Measurements from ENCODE around the gene FAM163B.

FAM163B gene

DNA sequence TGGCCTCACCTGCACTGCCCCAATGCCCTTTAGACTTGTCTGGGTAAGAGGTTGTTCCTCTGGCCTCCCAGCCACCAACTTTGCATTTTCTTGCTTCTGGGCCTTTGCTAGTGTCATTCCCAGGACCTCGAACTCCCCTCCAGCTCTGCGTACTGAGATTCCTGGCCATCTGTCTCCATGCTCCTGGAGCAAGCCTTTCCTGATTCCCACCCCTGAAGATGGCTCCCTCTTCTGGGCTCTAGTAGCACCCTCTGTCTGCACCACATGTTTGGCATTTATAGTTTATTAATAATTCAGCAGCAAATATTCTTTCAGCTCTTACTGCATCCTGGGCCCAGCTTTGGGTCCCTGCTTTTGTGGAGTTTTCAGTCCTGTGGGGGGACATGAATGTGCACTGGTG lies 14.9 kb downstream of the FAM163B start:
- no peak for DNase-seq

DNA sequence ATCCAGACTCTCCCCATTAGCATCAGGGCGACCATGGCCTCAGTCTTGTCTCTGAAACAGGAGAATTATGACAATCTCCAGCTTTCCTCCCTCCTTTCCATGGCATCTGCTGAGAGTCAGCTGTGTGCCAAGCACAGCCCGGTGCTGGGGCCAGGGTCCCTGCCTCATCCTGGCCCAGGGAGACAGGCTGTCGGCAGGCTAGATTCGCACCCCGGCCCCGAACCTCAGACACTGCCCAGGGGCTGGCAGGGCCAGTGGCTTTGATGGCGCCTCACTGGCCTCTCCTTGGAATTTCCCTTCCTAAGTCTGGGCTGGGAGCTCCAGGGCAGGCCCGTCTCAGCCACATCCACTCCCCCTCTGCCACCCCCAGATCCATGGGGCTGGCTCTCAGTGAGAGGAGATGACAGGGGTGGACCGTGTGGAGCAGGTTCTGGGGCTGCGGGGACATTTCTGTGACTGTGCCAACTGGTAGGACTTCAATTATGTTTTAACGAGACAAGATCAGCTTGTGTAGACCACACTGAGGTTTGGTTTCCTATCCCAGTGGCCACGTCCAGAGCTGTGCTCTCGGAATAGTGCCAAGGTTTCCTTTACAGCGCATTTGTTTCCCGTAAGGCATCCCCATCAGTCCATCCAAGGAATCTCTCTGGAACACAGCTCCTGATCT lies 15.5 kb downstream of the FAM163B start:
- DNase-seq, result no peak

DNA sequence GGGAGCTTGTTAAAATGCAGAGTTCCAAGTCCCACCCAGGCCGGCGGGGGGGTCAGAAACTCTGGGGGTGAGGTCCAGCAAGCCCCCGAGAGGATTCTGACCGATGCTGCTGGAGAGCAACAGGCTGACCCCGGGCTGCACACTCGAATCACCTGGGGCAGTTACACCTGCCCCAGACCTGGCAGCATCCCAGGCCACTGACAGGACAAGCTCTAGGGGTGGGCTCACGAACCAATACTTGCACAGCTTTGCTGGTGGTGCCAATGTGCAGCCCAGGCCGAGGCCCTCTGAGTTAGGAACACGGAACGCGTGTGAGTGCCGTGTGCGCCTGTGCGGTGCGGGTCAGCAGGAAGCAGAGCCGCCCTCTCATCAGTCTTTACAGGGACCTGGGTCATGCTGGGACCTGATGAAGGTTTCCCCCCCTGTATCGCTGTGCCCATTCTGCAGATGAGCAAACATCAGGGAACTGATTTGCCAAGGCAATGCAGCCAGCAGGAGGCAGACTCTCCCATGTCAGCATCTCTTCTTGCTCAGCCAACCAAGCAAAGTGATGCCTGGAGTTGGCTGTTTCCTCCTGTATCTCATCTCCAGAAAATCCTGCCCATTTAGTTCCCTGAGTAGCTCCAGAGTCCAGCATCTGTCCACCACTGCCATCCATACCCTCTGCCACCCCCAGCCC lies 16.3 kb downstream of the FAM163B start:
- DNase-seq, result no peak

DNA sequence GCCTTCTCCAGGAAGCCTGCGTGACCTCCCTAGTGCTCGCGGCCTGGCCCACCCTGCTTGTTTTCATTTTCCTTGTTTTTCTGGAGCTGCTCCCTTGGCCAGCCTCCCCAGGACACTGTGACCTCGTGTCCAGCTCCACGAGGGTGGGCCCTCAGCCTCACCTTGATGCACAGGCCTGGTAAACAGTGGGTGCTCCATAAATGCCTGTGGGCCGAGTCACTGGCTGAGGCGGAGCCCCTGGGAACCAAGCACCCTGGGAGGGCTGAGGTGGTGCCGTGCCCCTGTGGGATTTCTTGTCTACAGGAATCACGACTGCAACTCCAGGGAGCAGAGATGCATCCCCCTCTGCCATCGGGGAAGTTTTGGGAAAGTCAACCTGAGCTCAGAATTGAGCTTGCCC lies 17.2 kb downstream of the FAM163B start:
- DNase-seq, result no peak

DNA sequence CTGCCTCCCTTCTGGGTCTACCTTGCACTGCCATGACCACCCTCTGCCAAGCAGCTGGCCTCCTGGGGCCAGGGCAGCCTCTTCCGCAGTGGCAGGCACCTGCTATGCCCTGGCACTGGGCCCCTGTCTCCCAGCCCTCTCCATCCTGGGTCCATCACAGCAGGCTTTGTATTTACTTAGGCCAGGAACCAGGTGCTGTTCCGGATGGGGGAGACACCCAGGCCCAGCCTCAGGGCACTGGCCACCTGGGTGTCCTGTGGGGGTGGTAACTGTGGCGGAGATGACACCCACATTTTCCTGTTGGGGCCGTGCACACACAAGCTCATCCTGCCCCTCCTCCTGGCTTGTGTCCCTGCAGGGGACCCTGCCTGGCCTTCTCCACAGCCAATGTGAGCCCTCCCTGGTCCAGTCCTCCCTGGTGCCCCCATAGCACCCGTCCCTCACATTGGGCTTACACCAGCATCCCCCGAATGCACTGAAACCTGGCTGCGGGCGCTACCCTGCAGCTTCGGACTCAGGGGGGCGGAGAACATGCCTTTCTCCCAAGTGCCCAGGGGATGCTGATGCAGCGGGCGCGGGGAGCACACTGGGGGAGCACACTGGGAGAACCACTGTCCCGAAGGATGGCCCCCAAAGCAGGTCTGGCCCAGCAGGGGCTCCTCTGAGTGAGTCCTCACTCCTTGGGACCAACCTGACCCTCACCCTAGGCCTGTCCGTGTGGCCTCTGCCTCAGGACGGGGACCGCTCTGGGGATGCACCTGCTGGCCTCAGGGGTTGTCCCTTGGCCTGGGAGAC lies 17.9 kb downstream of the FAM163B start:
- DNase-seq, result peak; percentile 45

DNA sequence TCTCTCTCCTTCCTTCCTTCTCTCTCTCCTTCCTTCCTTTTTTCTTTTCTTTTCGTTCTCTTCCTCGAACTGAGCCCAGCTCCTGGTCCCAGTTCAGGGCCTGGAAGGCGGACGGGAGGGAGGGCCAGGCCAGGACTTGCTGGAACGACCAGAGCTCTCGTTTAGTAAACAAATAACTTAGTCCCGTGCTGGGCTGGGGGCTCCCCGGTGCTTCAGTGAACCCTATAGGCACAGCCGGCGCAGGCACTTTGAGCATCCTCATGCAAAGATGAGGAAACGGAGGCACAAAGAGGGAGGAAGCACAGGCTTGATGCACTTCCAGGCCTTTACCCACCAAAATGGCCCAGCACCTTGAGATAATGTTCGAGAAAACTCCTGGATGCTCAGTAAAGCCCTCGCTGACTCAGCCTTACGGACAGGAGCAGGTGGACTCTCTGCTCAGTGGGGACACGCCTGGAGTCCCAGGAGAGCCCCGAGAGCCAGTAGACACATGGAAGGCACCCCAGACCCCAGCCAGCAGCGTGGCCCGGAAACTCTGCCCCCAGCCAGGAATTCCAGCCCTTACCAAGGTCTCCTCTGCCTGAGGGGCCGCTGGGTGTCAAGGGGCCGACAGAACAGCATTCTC lies 18.8 kb downstream of the FAM163B start:
- no peak for DNase-seq

DNA sequence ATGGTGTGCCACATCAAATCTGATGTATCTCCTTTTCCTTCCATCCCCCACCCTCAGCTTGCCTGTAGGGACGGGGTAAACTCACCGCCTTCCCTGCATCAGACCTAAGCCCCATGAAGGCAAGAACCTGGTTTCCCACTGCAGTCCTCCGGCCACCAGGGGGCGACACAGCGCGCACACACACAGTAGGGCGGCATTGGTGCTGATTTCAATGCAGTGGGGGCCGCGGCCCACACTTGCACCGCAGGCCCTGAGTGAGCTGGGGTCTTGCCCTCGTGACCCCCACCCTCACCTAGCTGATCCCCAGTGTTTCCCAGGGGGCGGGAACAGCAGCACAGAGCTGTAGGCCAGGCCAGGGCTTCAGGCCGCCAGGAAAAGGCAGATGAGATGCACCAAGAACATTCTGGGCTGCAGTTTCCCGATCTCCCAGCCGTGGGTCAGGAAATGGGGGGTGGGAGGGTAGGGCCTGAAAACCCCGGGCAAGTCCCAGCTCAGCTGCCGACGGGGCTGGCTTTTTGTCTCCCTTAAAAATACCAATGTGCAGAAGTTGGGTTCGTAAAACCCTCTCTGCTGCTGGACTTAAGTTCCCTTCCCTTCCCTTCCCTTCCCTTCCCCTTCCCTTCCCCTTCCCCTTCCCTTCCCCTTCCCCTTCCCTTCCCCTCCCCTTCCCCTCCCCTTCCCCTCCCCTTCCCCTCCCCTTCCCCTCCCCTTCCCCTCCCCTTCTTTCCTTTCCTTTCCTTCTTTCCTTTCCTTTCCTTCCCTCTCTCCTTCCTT lies 19.5 kb downstream of the FAM163B start:
- DNase-seq, result no peak

DNA sequence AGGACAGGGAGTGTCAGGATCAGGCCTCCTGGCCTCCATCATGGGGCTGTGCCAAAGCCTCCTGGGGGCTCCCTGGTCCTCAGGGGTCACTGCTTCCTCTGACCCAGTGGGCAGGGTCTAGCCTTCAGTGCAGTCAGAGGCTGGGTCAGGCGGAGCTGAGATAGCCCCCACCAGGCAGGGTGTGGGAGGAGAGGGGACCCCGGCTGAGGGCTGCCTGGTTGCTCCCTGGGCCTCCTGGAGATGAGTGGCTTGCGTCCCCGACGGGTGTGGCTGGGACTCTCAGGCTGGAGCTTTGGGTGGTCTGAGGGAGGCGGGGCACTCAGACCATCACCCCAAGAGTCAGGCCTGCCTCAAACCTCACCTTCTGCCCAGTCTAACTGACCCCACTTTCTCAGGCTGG lies 21.7 kb downstream of the FAM163B start:
- no peak for DNase-seq

DNA sequence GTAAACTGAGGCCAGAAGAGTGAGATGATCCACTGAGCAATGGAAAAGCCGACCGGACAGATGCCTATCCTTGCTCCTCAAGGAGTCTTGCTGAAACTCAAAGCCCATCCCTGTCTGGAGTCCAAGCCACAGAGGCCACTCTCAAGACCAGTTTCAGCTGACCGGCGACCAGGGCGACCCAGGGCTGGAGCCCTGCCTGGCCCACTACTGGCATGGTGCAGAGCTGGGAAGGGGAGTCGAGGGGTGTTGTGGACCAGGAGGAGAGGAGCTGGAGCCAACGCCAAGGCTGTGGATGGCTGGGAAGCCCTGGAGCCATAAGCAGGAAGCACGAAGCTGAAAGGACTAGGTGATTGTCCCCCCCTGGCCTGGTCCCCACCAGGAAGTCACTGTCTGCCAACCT lies 22.1 kb downstream of the FAM163B start:
- DNase-seq, result no peak

DNA sequence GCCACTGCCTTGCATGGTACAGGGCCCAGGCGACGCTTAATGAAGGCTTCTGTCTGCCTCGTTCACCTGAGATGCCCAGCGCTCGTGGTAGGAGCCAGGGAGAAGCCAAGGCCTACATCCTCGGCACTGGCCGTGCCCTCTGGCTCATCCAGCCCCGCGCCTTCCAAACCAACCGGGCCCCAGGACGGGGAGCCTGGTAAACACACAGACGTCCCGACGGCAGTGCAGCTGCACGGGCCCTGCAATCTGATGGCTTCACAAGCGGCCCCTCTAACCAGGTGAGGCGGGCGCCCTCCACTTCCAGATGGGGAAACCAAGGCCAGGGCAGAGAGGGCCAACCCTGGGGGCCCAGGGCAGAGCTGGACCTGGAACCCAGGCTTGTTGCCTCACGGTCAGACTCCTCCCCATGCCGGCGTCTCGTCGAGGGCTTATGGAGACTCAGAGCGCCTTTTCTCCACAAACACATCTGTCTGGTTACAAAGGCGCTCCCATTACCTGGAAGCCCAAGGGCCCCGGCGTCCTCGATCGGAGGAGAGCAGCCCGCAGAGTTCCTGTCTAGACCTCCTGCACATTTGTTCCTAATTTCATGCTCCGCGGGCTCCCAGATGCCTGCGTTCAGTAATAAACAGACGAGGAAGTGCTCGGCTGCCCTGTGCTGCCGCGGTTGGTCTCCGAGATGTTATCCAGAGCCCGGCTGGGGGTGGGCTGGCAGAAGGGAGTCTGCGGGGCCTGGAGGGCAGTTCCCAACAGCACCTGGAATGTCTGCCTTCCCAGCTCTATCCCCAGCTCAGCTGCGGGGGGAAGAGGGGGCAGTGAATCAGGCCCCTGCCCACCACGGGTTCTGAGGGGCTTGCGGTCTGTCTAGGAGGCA lies 23.5 kb downstream of the FAM163B start:
- DNase-seq, result no peak

DNA sequence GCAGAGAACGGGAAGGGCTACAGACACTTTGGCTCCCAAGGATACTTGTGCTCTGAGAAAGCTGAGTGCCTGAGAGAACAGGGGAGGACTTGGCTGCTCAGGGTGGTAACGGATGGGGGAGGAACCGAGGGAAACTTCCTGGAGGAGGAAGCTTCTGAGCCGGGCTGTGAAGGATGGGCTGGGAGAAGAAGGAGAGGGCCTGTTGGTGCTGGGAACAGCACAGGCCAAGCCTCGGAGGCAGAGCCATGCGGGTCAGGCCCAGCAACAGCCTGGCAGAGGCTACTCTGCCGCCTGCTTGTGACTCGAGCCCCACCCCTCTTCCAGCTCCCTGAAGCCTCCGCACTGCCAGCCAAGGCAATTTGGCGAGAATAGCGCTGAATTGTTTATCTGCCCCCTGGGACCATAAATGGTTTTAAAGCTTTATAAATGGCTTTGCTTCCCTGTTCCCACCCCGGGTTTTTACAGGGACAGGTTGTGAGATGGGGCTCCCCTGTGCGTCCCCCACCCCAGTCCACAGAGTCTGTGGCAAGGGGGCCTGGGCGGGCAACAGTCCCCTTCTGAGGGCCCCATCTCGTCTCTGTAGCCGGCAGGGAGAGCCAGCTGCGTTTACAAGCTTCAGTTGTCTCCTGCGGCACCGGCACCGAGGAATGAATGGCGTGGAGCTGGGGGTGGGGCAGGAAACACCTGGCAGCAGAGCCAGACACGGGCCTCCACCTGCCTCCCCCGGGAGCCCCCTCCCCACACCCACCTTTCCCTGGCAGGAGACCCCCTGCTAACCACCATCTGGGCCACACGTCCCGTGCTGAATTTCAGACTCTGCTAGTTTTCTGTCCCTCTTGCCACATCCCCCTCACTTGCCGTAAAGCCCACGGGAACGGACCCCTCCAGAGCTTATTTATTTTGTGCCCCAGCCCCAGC lies 24.4 kb downstream of the FAM163B start:
- DNase-seq, result peak; percentile 54

DNA sequence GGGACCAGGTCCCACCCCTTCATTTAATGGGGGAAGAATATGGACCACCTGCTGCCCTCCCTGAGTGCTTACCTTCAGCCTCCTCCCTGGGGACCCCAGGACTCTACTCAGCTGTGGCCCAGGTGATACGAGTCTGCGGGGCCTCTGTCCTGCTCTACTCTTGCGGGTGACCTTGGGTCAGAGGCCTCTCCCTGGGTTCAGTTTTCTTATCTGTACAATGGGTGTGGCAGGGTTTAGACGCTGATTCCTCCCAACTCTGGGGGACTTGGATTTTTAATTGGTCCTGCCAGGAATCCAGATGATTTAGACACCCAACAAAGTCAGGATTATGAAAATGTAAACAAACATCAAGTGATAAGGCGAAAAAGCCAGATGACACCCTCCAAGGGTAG lies 25.0 kb downstream of the FAM163B start:
- DNase-seq, result no peak

DNA sequence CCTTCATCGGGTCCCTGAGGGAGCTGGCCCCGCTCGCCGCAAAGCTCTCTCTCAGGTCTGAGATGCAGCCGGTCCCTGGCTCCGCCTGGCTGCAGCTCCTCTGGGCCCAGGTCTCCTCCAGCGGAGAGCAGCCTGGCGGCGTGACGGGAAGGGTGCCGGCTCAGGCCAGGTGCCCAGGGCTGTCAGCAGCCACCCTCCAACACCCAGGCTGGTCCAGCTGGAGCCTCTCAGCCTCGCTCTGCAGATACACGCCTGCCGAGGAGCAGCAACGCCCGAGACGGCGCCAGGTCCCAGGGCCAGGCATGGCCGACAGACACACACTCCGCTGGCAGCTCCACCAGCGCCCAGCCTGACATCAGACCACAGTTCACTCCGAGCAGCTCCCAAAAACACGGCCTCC lies 25.6 kb downstream of the FAM163B start:
- DNase-seq, result no peak

DNA sequence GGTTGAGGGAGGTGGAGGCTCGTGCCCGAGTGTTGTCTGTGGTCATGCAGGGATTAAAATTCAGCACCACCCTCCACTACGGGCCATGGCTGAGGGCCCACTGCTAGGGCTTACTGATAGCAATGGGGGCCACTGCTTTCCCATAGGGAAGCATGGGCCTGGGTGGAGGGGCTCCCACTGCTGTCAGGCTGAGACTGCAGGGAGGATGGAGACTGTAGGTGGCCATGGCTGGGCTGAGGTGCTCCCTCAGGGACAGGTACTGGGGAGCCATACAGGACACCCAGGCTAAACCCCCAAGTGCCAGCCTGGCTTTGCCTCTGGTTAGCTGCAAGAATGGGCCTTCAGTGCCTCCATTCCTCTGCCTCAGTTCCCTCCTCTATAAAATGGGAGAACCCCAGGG lies 26.1 kb downstream of the FAM163B start:
- DNase-seq, result no peak

DNA sequence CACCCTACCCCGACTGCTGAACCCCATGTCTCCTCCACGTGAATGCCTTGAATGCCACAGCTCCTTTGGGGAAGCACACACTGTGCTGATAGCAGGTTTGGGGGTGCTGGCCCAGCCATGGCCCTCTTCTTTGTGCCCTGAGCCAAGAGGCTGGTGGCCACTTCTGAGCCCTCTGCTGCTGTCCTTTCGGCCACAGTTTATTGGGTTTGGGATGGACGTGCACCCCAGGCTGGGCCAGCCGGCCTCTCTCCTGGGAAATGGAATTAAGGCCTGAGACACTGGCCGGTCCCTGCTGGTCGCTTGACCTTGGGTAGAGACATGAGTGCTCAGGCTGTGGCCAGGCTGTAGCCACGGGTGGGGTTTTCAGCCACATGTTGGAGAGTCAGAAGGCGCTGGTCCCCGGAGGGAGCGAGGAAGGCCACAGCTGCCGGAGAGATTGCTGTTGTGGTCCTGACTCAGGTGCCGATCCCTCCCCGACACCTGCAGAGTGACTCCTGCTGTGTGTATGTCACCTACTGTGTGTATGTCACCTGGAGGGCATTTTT lies 26.6 kb downstream of the FAM163B start:
- no peak for DNase-seq

DNA sequence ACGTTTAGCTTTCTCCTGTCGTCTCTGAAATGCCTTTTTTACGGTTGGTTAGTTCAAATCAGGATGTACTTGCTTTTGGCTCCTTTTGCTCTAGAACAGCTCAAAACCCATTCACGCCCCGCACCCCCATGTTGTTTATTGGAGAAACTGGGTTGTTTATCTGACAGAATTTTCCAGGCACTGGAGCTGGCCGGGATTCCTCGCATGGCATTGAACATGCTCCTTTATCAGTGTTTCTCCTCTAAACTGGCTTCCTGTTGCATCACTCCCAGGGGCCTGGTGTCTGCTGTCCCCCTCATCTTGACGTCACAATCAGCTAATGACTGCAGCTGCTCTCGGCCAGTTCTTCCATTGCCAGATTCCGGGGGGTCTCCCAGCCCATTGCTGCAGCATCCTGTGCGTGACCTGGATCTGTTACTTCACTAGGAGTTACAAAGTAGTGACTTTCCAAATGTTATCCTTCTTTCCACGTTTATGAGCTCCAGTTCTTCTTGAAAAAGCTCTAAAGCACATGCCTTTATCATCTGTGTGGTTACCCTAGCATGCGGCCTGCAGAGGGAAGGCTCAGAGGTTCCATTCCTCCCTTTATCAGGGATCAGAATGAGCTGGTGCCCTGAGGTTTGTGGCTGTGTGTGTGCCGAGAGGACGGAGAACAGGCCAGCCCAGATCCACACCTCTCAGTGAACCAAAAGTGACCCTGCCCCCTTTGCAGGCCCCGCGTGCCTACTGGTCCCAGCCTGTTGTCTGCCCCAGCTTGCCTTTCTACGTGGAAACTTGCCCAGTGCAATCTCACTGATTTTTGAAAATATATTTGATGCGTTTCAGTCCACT lies 27.5 kb downstream of the FAM163B start:
- DNase-seq, result no peak

DNA sequence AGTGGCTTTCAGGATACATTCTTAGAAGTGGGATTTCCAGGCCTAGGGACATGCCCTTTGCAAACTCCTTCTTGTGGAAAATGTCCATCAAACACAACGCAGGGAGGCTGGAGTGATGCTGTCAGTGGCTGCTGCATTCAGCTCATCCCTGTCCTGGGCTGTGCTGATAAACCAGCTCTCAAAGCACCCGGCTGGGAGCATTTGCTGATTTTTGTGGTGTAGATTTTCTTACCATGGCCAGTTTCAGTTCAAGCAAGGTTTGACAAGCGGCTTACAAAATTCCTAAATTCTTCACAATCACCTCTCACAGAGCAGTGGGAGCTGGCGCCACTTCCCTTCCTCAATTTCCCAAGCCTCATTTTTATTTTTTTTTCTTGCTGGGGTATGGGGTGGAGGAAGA lies 28.2 kb downstream of the FAM163B start:
- DNase-seq, result no peak

DNA sequence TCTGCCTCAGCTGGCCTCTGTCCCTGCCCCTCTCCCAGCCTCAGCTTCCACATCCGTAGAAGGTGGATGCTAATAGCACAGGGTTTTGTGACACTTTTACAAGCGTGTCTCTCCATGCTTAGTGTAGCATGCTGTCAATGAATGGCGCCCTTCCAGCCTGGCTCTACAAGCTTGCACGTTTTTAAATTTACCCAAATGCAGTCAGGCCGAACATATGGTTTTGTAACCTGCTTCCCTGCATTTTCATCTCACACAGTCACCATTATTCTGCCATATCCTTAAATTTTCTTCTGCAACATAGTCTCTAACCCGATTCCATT lies 28.8 kb downstream of the FAM163B start:
- no peak for DNase-seq

DNA sequence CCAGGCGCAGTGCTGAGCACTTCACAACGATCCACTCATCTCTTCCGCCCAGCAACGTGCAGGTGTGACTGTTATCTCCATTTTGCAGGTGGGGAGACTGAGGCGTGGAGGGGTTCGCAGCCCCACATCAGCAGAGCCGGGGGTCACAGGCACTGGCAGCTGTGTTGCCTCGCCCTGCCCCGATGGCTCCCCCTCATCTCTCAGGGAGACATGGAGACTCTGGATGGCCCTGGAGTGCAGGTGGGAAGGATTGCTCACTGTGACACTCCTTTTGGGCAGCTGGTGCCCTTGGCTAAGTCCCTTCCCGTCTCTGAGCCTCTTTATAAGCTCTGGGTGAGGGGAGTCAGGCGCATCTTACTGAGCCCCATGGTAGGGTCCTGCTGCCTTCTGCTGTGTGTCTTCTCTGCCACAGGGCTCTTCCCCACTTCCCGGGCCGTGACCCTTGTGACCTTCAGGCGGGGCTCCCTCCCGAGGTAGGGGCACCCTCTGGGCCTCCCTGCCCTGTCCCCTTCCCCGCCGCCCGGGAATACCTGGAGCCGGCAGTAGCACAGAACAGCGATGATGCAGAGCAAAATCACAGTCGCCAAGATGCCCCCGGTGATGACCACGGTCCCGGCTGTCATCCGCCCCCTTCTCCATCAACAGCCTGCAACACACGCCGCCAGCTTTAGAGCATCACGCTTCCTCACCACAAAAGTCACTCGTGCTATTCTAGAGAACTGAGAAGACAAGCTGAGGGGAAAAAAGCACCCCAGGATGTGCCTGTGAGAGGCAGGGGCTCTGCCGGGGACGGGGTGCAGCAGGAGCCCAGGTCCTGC lies 29.4 kb downstream of the FAM163B start:
- DNase-seq, result no peak

Data from NCI-H2029 treated with DMSO at 0.1 percent for 48 hours (cell line).